Liver (tissue), 3 donors: ENCODE measurements around the gene RTN4RL2.

Experiments
- ATF3 ChIP-seq: IDR thresholded peaks from 2 replicates; pipeline ENCODE4 v1.6.1; 2016; ENCODE audit warnings: antibody characterized with exemption
- CTCF ChIP-seq: fragments of 150-350 bp; IDR thresholded peaks from 2 replicates; pipeline ENCODE4 v1.5.1; 2017; ENCODE audit warnings: improper control_type of control experiment, low read depth, low read length; ENCODE audit not compliant: missing input control
- FOXA1 ChIP-seq: IDR thresholded peaks from 2 replicates; pipeline ENCODE4 v1.6.1; 2016; ENCODE audit warnings: antibody characterized with exemption
- GABPA ChIP-seq, 2 donors: IDR thresholded peaks in 1 of 2; conservative IDR thresholded peaks in 1 of 2; 2 replicates each; pipeline ENCODE4 v1.6.1; 2016; ENCODE audit warnings: antibody characterized with exemption in 2 of 2, mild to moderate bottlenecking in 1 of 2, moderate library complexity in 1 of 2
- JUND ChIP-seq, 2 donors: IDR thresholded peaks; 2 replicates each; pipeline ENCODE4 v1.6.1; 2016; ENCODE audit warnings: antibody characterized with exemption in 2 of 2
- MAX ChIP-seq: IDR thresholded peaks from 2 replicates; pipeline ENCODE4 v1.6.1; 2016; ENCODE audit warnings: antibody characterized with exemption
- RXRA ChIP-seq, 2 donors: IDR thresholded peaks; 2 replicates each; pipeline ENCODE4 v1.6.1; 2017 to 2018; ENCODE audit warnings: antibody characterized with exemption in 2 of 2, mild to moderate bottlenecking in 1 of 2
- SP1 ChIP-seq: IDR thresholded peaks from 2 replicates; pipeline ENCODE4 v1.6.1; 2018; ENCODE audit warnings: antibody characterized with exemption, mild to moderate bottlenecking
- YY1 ChIP-seq: IDR thresholded peaks from 2 replicates; pipeline ENCODE4 v1.6.1; 2016; ENCODE audit warnings: antibody characterized with exemption, mild to moderate bottlenecking
- ZBTB33 ChIP-seq: IDR thresholded peaks from 2 replicates; pipeline ENCODE4 v1.6.1; 2016; ENCODE audit warnings: antibody characterized with exemption
- donor health status: healthy.
- donor health status: healthy.

- no peak for TF ChIP-seq YY1
- TF ChIP-seq CTCF: no peak
- no peak for TF ChIP-seq SP1
- TF ChIP-seq FOXA1: no peak
- no peak for TF ChIP-seq GABPA (IDR thresholded peaks at IDR 0.05 in 1 of 2, conservative IDR thresholded peaks at IDR 0.05 in 1 of 2)
- TF ChIP-seq ATF3: no peak
- no peak for TF ChIP-seq MAX
- no peak for TF ChIP-seq RXRA (IDR thresholded peaks at IDR 0.05)
- TF ChIP-seq ZBTB33: no peak
- TF ChIP-seq JUND (IDR thresholded peaks at IDR 0.05): no peak
Measured at GRCh38 chr11:57483562-57483918, 23.2 kb downstream of the RTN4RL2 start.
